ENCODE results near the gene ZFR2.
"Not testable (repeated sequence)": the region's sequence is repeated elsewhere in the genome, so short reads cannot be mapped to it uniquely, and the experiment has no call there.

ZFR2 gene

DNA sequence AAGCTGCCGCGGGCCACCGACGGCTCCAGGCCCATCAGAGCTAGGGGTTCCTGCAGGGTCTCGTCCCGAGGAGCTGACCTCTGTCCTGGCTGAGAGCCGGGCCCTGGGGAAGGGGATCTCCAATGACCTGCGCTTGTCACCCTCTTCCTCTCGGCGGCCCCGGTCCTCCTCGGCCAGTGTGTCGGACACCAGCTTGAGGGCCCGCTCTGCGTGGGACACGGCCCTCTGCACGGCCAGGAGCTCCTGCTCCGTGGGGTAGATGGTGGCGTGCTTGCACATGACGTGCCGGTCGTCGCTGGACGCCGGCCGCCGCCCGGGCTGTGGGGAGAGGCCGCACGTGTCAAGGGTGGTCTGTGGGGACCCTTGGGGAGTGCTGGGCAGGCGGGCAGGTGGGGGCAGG, 49.9 kb downstream of the ZFR2 start:
- Histone ChIP-seq H3K27ac (ENCODE audit: low read length) (no peak overlapping the region), H3K4me1 (ENCODE audit: insufficient read depth, low read length) (no peaks in the 10 kb centered on the region), H3K4me3 (ENCODE audit: low read length) (no peak overlapping the region), H3K9ac (ENCODE audit: low read depth, low read length) (no peak overlapping the region), H3K27me3 (ENCODE audit: insufficient read depth, low read length) (peaks cover 13% of the 10 kb centered on the region), H3K9me3 (ENCODE audit: insufficient read depth, low read depth, low read length) (no peaks in the 10 kb centered on the region), H3K36me3 (ENCODE audit: insufficient read depth, low read depth, low read length) (no peaks in the 10 kb centered on the region)

DNA sequence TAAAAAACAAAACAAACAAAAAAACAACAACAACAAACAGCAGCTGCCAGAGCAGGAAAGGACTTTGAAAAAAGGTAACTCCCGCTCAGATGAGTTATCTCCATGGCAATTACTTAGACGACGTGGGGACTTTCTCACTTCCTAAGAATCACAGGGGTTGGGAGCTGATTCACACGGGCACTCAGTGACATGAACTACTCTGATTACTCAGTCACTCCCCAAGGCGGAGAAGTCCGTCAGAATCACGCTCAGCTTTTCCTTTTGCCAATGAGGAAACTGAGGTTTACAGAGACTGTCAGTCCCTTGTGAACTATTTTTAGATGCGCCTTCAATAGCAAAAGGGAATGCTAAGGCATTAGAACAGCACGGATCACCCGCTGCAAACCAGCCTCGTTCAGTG, 50.4 kb downstream of the ZFR2 start:
- Histone ChIP-seq H3K27me3 (ENCODE audit: insufficient read depth, low read length) (peaks cover 13% of the 10 kb centered on the region), H3K9me3 (ENCODE audit: insufficient read depth, low read depth, low read length) (no peaks in the 10 kb centered on the region), H3K36me3 (ENCODE audit: insufficient read depth, low read depth, low read length) (no peaks in the 10 kb centered on the region), H3K27ac (ENCODE audit: low read length) (no peak overlapping the region), H3K9ac (ENCODE audit: low read depth, low read length) (no peak overlapping the region), H3K4me3 (ENCODE audit: low read length) (no peak overlapping the region), H3K4me1 (ENCODE audit: insufficient read depth, low read length) (no peaks in the 10 kb centered on the region)

DNA sequence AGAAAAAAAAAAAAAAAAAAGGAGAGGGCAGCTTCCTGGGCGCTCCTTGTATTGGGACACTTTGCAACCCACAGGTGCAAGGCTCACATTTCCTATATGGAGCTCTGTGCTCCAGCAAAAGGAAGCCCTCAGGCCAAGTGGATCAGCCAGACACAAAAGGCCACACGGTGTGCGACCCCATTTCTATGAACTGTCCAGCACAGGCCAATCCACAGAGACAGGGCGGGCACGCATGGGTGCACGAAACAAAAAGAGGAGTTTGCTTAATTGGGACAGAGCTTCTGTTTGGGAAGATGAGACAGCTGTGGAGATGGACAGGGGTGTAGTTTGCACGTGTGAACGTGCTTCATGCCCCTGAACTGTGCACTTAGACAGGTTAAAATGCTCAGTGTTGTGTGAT, 51.1 kb downstream of the ZFR2 start:
- H3K27ac ChIP-seq (ENCODE audit: low read length) = no peak overlapping the region
- H3K9ac ChIP-seq (ENCODE audit: low read depth, low read length) = no peak overlapping the region
- no peak overlapping the region for H3K4me3 ChIP-seq (ENCODE audit: low read length)
- H3K9me3 ChIP-seq (ENCODE audit: insufficient read depth, low read depth, low read length) = no peaks in the 10 kb centered on the region
- no peaks in the 10 kb centered on the region for H3K4me1 ChIP-seq (ENCODE audit: insufficient read depth, low read length)
- no peaks in the 10 kb centered on the region for H3K36me3 ChIP-seq (ENCODE audit: insufficient read depth, low read depth, low read length)
- peaks cover 8% of the 10 kb centered on the region for H3K27me3 ChIP-seq (ENCODE audit: insufficient read depth, low read length)

DNA sequence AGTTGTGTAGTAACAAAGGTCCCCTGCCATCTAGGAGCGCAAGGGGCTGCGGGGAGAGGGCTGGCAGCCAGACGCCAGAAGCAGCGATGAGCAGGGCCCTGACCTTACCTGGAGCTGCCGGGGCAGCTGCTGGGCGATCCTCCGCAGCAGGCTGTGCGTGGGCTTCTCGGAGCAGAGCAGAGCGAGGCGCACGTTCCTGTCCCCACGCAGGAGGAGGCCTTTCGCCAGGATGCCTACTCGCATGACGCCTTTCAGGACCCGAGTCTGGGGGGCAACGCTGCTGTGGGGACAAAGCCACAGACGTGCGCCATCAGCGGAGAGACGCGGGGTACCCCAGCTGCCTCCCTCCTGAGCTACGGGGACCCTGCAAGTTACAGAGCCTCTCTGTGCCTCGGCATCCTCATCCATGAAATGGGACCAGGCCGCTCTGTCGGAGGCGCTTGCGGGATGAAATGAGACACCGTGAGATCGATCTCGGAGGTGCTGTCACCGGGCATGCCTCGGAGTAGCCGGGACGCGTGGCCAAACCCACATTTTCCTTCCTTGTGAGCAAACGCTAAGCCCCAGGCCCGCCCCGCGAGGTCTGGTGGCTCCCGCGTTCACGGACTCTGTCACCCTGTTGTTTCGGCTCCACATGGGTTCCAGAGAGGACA, 52.1 kb downstream of the ZFR2 start:
- Histone ChIP-seq H3K27me3 (ENCODE audit: insufficient read depth, low read length) (no peaks in the 10 kb centered on the region), H3K27ac (ENCODE audit: low read length) (no peak overlapping the region), H3K9ac (ENCODE audit: low read depth, low read length) (no peak overlapping the region), H3K9me3 (ENCODE audit: insufficient read depth, low read depth, low read length) (no peaks in the 10 kb centered on the region), H3K4me3 (ENCODE audit: low read length) (no peak overlapping the region), H3K4me1 (ENCODE audit: insufficient read depth, low read length) (no peaks in the 10 kb centered on the region), H3K36me3 (ENCODE audit: insufficient read depth, low read depth, low read length) (no peaks in the 10 kb centered on the region)

DNA sequence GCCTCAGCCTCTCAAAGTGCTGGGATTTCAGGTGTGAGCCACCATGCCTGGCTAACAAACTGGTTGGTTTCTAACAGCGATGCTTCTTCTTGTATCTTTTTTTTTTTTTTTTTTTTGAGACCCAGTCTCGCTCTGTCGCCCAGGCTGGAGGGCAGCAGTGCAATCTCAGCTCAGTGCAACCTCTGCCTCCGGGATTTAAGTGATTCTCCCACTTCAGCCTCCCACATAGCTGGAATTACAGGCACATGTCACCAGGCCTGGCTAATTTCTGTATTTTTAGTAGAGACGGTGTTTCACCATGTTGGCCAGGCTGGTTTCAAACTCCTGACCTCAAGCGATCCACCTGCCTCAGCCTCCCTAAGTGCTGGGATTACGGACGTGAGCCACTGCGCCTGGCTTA, 52.7 kb downstream of the ZFR2 start:
- H3K4me1 ChIP-seq (ENCODE audit: insufficient read depth, low read length); H3K36me3 ChIP-seq (ENCODE audit: insufficient read depth, low read depth, low read length); H3K4me3 ChIP-seq (ENCODE audit: low read length); H3K27me3 ChIP-seq (ENCODE audit: insufficient read depth, low read length); H3K9me3 ChIP-seq (ENCODE audit: insufficient read depth, low read depth, low read length); H3K9ac ChIP-seq (ENCODE audit: low read depth, low read length); H3K27ac ChIP-seq (ENCODE audit: low read length): not testable (repeated sequence)

DNA sequence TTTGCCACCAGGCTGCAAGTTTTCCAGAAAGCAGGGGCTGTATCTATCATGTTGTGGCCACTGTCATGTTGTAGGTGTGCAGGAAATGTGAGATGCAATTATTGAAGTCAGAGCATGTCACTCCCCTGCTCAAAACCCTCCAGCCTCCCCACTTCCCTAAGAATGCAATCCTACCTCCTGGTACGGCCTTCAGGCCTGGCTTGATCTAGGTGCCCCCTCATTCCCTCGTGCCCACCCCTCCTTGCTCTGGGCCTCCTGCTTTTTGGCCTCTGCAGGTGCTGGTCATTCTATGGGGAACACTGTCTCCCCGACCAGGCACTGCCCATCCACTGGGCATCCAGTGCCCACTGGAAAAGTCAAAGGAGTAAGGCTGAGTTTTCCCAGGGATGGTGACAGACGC, 54.2 kb downstream of the ZFR2 start:
- no peak overlapping the region for H3K27ac ChIP-seq (ENCODE audit: low read length)
- no peaks in the 10 kb centered on the region for H3K9me3 ChIP-seq (ENCODE audit: insufficient read depth, low read depth, low read length)
- no peaks in the 10 kb centered on the region for H3K4me1 ChIP-seq (ENCODE audit: insufficient read depth, low read length)
- no peaks in the 10 kb centered on the region for H3K36me3 ChIP-seq (ENCODE audit: insufficient read depth, low read depth, low read length)
- H3K9ac ChIP-seq (ENCODE audit: low read depth, low read length) = no peak overlapping the region
- H3K4me3 ChIP-seq (ENCODE audit: low read length) = no peak overlapping the region
- no peaks in the 10 kb centered on the region for H3K27me3 ChIP-seq (ENCODE audit: insufficient read depth, low read length)

DNA sequence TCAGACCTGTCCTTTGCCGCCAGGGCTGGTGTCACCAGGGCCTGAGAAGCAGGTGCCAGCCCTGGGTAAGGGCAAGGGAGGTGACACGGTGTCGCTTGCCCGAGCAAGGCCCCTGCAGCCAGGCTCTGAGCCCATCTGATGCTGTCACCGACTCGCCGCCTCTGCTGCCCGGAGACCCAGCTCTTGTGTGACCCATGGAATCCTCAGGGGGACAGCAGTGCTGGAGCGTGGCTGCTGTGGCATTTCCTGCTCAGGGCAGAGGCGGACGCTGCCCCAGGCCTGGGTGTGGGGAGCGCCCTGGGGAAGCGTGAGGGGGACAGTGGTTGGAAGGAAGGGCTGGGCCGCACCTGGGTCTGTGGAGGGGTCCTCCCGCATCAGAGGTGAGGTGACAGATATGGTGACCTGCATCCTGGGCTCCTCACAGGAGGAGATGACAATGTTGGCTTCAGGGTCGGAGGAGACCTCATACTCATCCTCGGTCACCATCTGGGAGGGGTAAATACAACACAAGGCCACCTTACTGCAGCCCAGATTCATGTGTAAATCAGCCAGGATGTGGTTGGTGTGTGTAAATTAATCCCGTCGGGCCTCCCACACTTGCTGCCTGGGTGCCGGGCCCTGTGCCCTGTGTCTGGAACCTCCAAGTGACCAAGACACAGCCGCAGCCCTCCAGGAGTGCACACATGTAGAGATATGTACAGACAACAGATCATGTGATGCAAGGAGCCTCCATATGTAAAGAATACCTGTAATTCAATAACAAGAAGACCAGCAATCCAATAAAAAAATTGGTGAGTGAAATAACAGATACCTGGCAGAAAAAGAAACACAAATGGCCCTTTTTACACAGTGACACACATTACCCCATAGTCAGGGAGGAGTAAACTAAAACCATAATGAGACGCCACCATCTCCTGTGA, 55.1 kb downstream of the ZFR2 start:
- Histone ChIP-seq H3K4me1 (ENCODE audit: insufficient read depth, low read length) (no peaks in the 10 kb centered on the region), H3K9me3 (ENCODE audit: insufficient read depth, low read depth, low read length) (no peaks in the 10 kb centered on the region), H3K27me3 (ENCODE audit: insufficient read depth, low read length) (no peaks in the 10 kb centered on the region), H3K36me3 (ENCODE audit: insufficient read depth, low read depth, low read length) (no peaks in the 10 kb centered on the region), H3K4me3 (ENCODE audit: low read length) (no peak overlapping the region), H3K27ac (ENCODE audit: low read length) (no peak overlapping the region), H3K9ac (ENCODE audit: low read depth, low read length) (no peak overlapping the region)

DNA sequence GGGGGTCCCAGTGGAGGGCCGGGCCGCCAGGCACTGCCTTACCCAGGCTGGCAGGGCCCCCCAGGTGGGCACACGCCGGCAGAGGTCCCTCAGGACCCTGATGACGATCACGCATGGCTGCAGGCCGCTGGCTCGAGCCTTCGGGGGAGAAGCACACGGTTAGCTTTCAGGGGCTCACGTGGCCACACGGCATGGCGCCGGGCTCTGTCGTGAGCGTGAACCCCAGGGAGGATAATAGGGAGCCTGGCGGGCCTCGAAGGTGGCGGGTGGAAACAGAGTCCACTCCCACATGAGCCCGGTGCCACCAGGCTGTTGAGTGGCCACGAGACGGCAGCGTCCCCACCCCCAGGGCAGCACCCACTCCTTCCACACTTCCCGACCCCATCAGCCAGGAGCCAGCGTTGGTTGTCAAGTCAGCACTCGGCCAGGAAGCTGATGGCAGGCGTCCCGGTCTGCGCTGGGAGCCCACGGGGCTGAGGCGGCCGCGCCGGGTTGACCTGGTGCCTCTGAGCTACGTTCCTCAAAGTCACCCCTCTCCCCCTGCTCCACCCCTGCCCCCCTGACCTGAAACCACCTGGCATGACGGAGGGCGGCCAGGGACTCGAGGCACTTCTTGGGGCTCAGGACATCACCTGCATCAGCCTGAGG, 58.0 kb downstream of the ZFR2 start:
- Histone ChIP-seq H3K4me3 (ENCODE audit: low read length) (no peak overlapping the region), H3K9ac (ENCODE audit: low read depth, low read length) (no peak overlapping the region), H3K4me1 (ENCODE audit: insufficient read depth, low read length) (no peaks in the 10 kb centered on the region), H3K27me3 (ENCODE audit: insufficient read depth, low read length) (no peaks in the 10 kb centered on the region), H3K36me3 (ENCODE audit: insufficient read depth, low read depth, low read length) (no peaks in the 10 kb centered on the region), H3K9me3 (ENCODE audit: insufficient read depth, low read depth, low read length) (no peaks in the 10 kb centered on the region; the same call in 1 of the 2 replicates), H3K27ac (ENCODE audit: low read length) (no peak overlapping the region)

DNA sequence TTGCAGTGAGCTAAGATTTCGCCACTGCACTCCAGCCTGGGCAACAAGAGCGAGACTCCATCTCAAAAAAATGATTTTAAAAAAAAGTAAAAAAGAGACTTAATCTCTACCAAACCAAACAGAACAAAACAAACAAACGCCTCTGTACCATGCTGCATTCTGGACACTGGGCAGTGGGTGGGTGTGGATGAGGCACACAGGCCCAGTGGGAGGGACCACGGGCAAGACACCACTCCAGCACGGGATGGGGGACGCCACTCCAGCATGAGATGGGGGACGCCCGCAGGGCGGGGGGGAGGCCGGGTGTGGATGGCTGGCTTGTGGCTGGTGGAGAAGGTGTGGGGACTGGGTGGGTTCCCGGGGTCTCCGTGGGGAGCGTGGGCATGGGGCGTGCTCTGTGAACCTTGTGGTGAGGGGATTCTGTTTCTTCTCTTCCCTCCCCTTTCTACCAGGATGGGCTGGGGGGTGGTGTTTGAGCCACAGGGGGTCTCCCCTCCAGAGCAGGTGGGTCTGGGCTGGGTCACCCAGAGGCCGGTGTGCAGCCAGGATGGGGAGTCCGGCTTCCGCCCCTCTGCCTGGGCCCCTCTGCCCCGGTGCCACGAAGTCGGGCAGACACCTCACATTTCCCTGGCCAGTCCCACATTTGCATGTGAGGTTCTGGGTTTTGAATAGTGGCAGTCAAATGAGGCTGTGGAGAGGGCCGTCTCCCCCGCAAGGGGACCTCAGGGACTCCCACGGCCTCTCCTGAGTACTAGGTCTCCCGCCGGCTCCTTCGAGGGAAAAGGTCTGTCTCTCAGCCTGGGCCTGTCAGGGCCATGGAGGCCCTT, 58.7 kb downstream of the ZFR2 start:
- H3K9me3 ChIP-seq (ENCODE audit: insufficient read depth, low read depth, low read length) = no peaks in the 10 kb centered on the region; the same call in 1 of the 2 replicates
- H3K27ac ChIP-seq (ENCODE audit: low read length) = no peak overlapping the region
- H3K27me3 ChIP-seq (ENCODE audit: insufficient read depth, low read length) = no peaks in the 10 kb centered on the region
- no peaks in the 10 kb centered on the region for H3K4me1 ChIP-seq (ENCODE audit: insufficient read depth, low read length)
- no peaks in the 10 kb centered on the region for H3K36me3 ChIP-seq (ENCODE audit: insufficient read depth, low read depth, low read length)
- H3K9ac ChIP-seq (ENCODE audit: low read depth, low read length) = no peak overlapping the region
- H3K4me3 ChIP-seq (ENCODE audit: low read length) = no peak overlapping the region

DNA sequence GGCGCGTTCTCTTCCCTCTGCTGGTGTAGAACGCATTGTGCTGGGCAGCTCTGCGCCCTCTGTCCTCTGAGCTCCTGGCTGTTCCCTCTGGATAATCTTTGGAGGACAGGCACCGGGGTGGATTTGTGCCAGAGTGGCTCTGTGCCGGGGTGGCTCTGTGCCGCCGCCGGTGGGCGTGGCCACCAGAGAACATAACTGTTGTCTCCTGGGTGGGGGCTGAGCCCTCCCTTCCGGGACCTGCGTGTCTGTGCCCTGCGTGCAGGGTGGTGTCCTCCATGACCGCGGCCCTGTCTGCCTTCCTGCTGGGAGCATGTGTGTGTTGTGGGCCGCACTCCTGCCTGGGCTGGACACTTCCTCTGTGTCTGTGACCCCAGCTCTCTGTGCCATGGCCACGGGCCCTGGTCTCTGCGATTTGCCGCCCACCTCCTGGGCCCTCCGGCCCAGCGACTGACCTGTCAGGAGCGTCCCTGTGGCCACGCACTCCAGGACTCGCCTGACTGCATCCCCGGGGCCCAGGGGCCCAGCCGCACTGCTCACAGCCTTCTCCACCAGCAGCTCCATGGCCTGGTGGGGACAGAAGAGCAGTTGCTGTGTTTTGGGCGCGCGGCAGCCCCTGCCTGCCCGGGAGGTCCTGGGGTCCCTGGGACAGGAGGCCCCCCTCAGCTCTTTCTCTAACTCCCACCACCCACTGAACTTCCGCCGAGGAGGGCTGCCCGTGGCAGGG, 60.3 kb downstream of the ZFR2 start:
- Histone ChIP-seq H3K27ac (ENCODE audit: low read length) (no peak overlapping the region), H3K9ac (ENCODE audit: low read depth, low read length) (no peak overlapping the region), H3K4me1 (ENCODE audit: insufficient read depth, low read length) (no peaks in the 10 kb centered on the region)

More for the DNA sequence above, 60.3 kb downstream of the ZFR2 start:
- Histone ChIP-seq H3K9me3 (ENCODE audit: insufficient read depth, low read depth, low read length) (no peaks in the 10 kb centered on the region; the same call in 1 of the 2 replicates), H3K36me3 (ENCODE audit: insufficient read depth, low read depth, low read length) (no peaks in the 10 kb centered on the region), H3K27me3 (ENCODE audit: insufficient read depth, low read length) (no peaks in the 10 kb centered on the region), H3K4me3 (ENCODE audit: low read length) (no peak overlapping the region)
